SK-N-SH treated with all-trans-retinoic acid at 6 μM for 48 hours (cell line): ENCODE results near the gene GJB5.

Experiments used
- ATAC-seq: fragments of 200-7000 bp; cut with Tn5 transposase; 3 replicates; pipeline ENCODE4 v1.9.1; 2020; ENCODE audit warnings: mild to moderate bottlenecking, moderate library complexity
- BACH2 ChIP-seq: fragments of 250-450 bp; sonication (Bioruptor Pico); IDR thresholded peaks from 2 replicates; pipeline ENCODE4 v1.9.0; 2021; ENCODE audit warnings: mild to moderate bottlenecking, borderline replicate concordance
- CSDC2 ChIP-seq: fragments of 250-450 bp; sonication (Bioruptor Pico); IDR thresholded peaks from 2 replicates; pipeline ENCODE4 v1.5.0; 2020; ENCODE audit warnings: mild to moderate bottlenecking, moderate library complexity
- ESRRG ChIP-seq: fragments of 250-450 bp; sonication (Bioruptor Pico); IDR thresholded peaks from 2 replicates; pipeline ENCODE4 v1.6.1; 2021; ENCODE audit warnings: mild to moderate bottlenecking
- GLIS3 ChIP-seq: fragments of 250-450 bp; sonication (Bioruptor Pico); IDR thresholded peaks from 2 replicates; pipeline ENCODE4 v1.5.0; 2020; ENCODE audit warnings: mild to moderate bottlenecking, moderate library complexity
- ISL1 ChIP-seq: fragments of 250-450 bp; sonication (Bioruptor Pico); IDR thresholded peaks from 2 replicates; pipeline ENCODE4 v2.1.2; 2022; ENCODE audit warnings: mild to moderate bottlenecking, moderate library complexity
- OSR1 ChIP-seq: fragments of 250-450 bp; sonication (Bioruptor Pico); IDR thresholded peaks from 2 replicates; pipeline ENCODE4 v1.8.0; 2022; ENCODE audit warnings: moderate library complexity, mild to moderate bottlenecking, inconsistent platforms
- PATZ1 ChIP-seq: fragments of 250-450 bp; sonication (Bioruptor Pico); IDR thresholded peaks from 2 replicates; pipeline ENCODE4 v1.8.0; 2020; ENCODE audit warnings: mild to moderate bottlenecking, moderate library complexity, borderline replicate concordance
- POU6F1 ChIP-seq: fragments of 250-450 bp; sonication (Bioruptor Pico); IDR thresholded peaks from 2 replicates; pipeline ENCODE4 v1.8.0; 2021; ENCODE audit warnings: low read depth, mild to moderate bottlenecking, moderate library complexity, borderline replicate concordance
- PPARA ChIP-seq: fragments of 250-450 bp; sonication (Bioruptor Pico); IDR thresholded peaks from 2 replicates; pipeline ENCODE4 v1.5.0; 2020; ENCODE audit warnings: mild to moderate bottlenecking, borderline replicate concordance
- RARB ChIP-seq: fragments of 250-450 bp; sonication (Bioruptor Pico); IDR thresholded peaks from 2 replicates; pipeline ENCODE4 v1.8.0; 2021; ENCODE audit warnings: mild to moderate bottlenecking, moderate library complexity
- TCF4 ChIP-seq: fragments of 250-450 bp; sonication (Bioruptor Pico); IDR thresholded peaks from 2 replicates; pipeline ENCODE4 v1.8.0; 2021; ENCODE audit warnings: mild to moderate bottlenecking, moderate library complexity, borderline replicate concordance
- TOX ChIP-seq: fragments of 250-450 bp; sonication (Bioruptor Pico); IDR thresholded peaks from 2 replicates; pipeline ENCODE4 v1.8.0; 2021; ENCODE audit warnings: mild to moderate bottlenecking, moderate library complexity, borderline replicate concordance
- TSHZ2 ChIP-seq: fragments of 250-450 bp; sonication (Bioruptor Pico); IDR thresholded peaks from 2 replicates; pipeline ENCODE4 v1.5.0; 2020; ENCODE audit warnings: mild to moderate bottlenecking, moderate library complexity
- ZC3H10 ChIP-seq: fragments of 250-450 bp; sonication (Bioruptor Pico); IDR thresholded peaks from 2 replicates; pipeline ENCODE4 v1.5.1; 2021; ENCODE audit warnings: mild to moderate bottlenecking, moderate library complexity
- ZFP3 ChIP-seq: fragments of 250-450 bp; sonication (Bioruptor Pico); IDR thresholded peaks from 2 replicates; pipeline ENCODE4 v1.5.0; 2020; ENCODE audit warnings: mild to moderate bottlenecking, moderate library complexity
- ZFP30 ChIP-seq: fragments of 450-650 bp; formaldehyde crosslinking; IDR thresholded peaks from 2 replicates; pipeline ENCODE4 v1.5.0; 2022; ENCODE audit warnings: mild to moderate bottlenecking, moderate library complexity
- ZNF565 ChIP-seq: fragments of 450-650 bp; formaldehyde crosslinking; conservative IDR thresholded peaks from 2 replicates; pipeline ENCODE4 v1.5.0; 2020; ENCODE audit warnings: low read depth, mild to moderate bottlenecking, moderate library complexity
- ZNF70 ChIP-seq: fragments of 450-650 bp; formaldehyde crosslinking; IDR thresholded peaks from 2 replicates; pipeline ENCODE4 v1.5.0; 2020; ENCODE audit warnings: mild to moderate bottlenecking, moderate library complexity
- ZNF8 ChIP-seq: fragments of 450-650 bp; formaldehyde crosslinking; IDR thresholded peaks from 2 replicates; pipeline ENCODE4 v1.5.0; 2020; ENCODE audit warnings: mild to moderate bottlenecking, moderate library complexity
- TF ChIP-seq, protein P1 (sequence below): fragments of 250-450 bp; sonication (Bioruptor Pico); IDR thresholded peaks from 2 replicates; pipeline ENCODE4 v1.5.1; 2021; ENCODE audit warnings: mild to moderate bottlenecking, moderate library complexity
- TF ChIP-seq, protein P2 (sequence below): fragments of 250-450 bp; sonication (Bioruptor Pico); IDR thresholded peaks from 2 replicates; pipeline ENCODE4 v1.5.1; 2020; ENCODE audit warnings: low read depth, mild to moderate bottlenecking, moderate library complexity

Gene GJB5

GRCh38 chr1:34757386-34757785 lies 2.5 kb downstream of the GJB5 start (continued):
- no peak for TF ChIP-seq ZNF565
- no peak for TF ChIP-seq BACH2 (CRISPR knock-in tag)
- TF ChIP-seq ISL1 (CRISPR knock-in tag) = no peak
- no peak for TF ChIP-seq ZC3H10 (CRISPR knock-in tag)
- no peak for TF ChIP-seq CSDC2 (CRISPR knock-in tag)
- TF ChIP-seq ZNF70 (CRISPR knock-in tag) = no peak
- TF ChIP-seq, protein P1, sequence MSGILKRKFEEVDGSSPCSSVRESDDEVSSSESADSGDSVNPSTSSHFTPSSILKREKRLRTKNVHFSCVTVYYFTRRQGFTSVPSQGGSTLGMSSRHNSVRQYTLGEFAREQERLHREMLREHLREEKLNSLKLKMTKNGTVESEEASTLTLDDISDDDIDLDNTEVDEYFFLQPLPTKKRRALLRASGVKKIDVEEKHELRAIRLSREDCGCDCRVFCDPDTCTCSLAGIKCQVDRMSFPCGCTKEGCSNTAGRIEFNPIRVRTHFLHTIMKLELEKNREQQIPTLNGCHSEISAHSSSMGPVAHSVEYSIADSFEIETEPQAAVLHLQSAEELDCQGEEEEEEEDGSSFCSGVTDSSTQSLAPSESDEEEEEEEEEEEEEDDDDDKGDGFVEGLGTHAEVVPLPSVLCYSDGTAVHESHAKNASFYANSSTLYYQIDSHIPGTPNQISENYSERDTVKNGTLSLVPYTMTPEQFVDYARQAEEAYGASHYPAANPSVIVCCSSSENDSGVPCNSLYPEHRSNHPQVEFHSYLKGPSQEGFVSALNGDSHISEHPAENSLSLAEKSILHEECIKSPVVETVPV (CRISPR knock-in tag) = no peak
- TF ChIP-seq PPARA (CRISPR knock-in tag) = no peak
- no peak for TF ChIP-seq ESRRG (CRISPR knock-in tag)
- TF ChIP-seq, protein P2, sequence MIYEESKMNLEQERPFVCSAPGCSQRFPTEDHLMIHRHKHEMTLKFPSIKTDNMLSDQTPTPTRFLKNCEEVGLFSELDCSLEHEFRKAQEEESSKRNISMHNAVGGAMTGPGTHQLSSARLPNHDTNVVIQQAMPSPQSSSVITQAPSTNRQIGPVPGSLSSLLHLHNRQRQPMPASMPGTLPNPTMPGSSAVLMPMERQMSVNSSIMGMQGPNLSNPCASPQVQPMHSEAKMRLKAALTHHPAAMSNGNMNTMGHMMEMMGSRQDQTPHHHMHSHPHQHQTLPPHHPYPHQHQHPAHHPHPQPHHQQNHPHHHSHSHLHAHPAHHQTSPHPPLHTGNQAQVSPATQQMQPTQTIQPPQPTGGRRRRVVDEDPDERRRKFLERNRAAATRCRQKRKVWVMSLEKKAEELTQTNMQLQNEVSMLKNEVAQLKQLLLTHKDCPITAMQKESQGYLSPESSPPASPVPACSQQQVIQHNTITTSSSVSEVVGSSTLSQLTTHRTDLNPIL = no peak

DNA sequence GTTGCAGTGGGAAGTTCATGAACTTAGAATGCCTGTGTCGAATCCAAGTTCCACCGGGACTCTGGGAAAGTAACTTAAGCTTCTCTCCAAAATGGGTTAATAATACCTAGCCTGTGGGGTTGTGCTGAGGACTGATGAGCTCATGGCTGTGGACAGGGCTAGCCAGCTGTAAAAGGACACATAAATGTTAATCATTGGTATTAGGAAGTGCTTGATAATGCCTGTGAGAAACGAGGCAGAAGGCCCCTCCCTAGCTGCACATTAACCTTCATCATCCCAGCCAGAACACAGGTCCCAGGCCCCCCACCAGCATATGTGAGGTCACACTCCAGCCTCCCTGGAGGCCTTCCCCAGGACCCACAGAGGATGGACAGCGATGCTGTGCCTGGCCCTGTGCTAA lies 3.9 kb downstream of the GJB5 start:
- no peak for ATAC-seq
- no peak for TF ChIP-seq POU6F1 (CRISPR knock-in tag)
- TF ChIP-seq RARB (CRISPR knock-in tag) = no peak
- no peak for TF ChIP-seq ZNF70 (CRISPR knock-in tag)
- no peak for TF ChIP-seq ZNF8
- TF ChIP-seq ZFP30 (CRISPR knock-in tag) = no peak
- TF ChIP-seq ESRRG (CRISPR knock-in tag) = no peak
- TF ChIP-seq TSHZ2 = no peak
- TF ChIP-seq, protein P1 (CRISPR knock-in tag) = no peak
- TF ChIP-seq ZFP3 = no peak
- TF ChIP-seq OSR1 (CRISPR knock-in tag) = no peak
- no peak for TF ChIP-seq ZC3H10 (CRISPR knock-in tag)
- TF ChIP-seq BACH2 (CRISPR knock-in tag) = no peak
- no peak for TF ChIP-seq PATZ1
- no peak for TF ChIP-seq TCF4 (CRISPR knock-in tag)
- no peak for TF ChIP-seq GLIS3 (CRISPR knock-in tag)
- no peak for TF ChIP-seq ZNF565
- no peak for TF ChIP-seq ISL1 (CRISPR knock-in tag)
- no peak for TF ChIP-seq CSDC2 (CRISPR knock-in tag)
- TF ChIP-seq TOX (CRISPR knock-in tag) = no peak
